ENCODE measurements around the gene IGDCC3.
"Not testable (repeated sequence)": the region's sequence is repeated elsewhere in the genome, so short reads cannot be mapped to it uniquely, and the experiment has no call there.

IGDCC3 gene

DNA sequence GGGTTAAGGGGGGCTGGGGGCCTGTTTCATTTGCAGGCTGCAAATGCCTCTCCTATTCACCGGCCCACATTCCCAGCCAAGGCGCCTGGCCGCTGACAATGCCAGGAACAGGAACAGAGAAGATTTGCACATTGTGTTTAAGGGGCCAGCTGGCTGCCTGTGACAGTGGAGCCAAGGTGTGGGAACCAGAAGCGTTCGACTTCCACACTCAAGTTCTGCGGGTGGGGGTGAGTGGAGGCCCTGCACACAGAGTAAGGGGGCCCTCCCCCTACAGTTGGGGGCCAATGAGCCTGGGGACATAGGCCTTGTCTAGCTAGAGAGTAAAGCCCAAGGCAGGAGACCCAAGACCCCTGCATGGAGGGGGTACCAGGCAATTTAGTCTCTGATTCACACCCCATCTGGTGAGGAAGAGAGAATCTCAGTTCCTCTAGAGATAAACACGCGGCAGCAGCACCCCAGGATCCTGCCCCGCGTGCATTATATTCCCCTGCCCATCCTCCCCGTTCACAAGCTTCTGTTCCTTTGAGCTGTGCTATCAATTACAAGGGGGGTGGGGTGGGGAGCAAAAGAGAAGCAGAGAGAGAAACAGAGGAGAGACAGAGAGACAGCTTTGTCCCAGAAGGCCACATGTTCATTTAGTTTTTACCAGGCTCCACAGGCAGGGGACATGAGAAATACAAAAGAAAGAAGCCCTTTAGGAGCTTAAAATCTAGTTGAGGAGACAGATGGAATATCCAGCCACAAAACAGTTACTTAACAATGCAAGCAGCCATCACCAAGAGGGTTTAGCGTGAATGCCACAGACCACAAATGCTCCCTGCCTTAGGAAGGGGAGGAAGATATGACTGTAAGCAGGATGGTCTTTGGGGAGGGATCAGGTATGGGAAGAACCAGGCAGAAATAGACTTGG lies 9.2 kb downstream of the IGDCC3 start:
- DNase-seq, result no peak

DNA sequence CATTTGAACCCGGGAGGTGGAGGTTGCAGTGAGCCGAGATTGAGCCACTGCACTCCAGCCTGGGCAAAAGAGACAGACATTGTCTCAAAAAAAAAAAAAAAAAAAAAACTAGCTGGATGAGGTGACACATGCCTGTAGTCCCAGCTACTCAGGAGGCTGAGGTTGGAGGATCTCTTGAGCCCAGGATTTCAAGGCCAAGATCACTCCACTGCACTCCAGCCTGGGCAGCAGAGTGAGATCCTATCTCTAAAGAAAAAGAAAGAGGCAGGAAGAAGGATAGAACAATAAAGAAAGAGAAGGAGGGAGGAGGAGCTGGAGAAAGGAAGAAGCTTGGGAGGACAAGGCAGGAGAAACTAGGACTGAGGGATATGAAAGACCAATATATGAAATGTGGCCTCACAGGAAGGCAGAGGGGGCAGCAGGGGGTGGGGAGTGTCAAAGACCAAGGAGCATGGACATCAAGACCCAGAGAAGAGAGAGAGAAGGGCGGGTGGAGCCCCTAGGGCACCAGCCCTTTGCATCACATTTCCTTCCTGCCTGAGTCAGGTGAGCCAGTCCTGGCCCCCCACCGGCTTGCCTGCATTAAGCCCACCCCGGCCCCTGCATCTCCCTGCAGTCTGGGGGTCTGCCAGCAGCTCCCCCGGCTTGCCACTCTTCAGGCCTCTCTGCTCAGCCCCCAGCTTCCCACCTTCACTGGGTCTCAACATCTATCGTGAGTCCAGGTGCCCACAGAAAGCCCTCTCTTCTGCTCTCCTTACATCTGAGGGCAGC lies 11.5 kb downstream of the IGDCC3 start:
- DNase-seq, result no peak

DNA sequence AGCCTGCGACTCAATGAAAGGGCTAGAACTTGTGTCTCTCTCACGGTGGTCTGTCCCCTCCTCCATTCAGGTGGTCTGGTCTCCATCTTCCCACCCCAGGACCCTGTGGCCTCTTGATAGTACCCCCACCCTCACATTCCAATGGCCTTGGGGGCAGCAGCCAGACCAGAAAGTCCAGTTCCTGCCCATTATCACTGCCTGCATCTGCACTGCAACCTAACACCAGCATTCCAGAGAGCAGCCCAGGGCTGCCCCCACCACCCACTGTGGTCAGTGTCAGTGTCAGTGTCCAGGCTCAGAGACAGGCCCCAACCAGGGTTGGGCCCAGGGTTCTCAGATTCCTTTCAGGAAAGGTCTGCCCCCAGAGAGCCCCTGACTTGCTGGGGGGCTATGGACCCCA lies 12.6 kb downstream of the IGDCC3 start:
- no peak for DNase-seq

DNA sequence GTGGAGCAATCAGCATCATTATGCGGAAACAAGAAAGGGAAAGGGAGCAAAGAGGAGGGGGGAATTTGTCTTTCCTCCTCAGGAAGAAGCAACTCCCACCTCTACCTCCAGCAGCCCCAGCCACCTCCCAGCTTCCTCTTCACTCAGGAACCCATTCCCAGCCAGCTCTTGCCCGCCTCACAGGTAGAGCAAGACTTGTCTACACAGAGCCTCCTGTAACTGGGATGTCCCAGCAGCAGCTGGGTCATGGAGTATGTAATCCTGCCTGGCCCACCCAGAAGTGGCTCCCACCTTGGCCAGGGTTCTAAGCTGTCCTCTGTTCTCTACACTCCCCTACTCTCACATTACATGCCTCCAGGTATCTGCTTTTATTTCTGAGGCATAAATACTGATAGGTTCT lies 14.0 kb downstream of the IGDCC3 start:
- no peak for DNase-seq

DNA sequence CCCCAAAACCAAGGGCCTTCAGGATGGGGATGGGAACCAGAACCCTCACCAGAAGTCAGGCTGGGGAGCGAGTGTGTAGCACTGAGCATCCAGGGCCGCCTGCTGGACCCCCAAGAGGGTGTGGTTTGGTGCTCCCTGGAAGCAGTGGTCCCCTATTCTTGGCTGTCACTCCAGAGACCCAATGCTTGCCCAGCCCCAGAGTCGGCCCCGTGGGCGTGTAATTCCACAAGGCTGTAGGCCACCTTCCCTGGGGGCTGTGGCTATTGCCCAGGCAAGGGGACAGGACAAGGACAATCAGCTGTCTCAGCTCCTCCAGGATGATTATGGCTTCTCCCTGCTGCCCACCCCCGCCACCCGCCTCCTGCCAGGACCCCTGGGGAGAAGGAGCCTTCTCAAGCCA lies 14.5 kb downstream of the IGDCC3 start:
- no peak for DNase-seq

DNA sequence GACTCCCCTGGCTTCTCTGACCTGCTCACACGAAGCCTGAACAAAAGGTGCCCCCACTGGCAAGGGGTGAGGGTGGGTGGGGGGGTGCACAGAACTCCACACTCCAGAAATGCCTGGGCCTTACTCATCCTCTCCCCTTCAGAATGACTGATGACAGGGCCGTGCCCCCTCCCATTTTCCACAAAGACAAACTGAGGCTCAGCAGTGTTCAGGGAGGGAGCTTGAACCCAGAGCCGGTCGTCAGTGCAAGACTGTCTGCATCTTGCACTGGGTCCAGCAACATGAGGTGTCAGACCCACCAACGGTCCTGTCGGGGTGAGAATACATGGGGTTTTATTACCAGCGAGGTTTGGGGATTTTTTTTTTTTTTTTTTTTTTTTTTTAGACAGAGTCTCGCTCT lies 15.3 kb downstream of the IGDCC3 start:
- no peak for DNase-seq

DNA sequence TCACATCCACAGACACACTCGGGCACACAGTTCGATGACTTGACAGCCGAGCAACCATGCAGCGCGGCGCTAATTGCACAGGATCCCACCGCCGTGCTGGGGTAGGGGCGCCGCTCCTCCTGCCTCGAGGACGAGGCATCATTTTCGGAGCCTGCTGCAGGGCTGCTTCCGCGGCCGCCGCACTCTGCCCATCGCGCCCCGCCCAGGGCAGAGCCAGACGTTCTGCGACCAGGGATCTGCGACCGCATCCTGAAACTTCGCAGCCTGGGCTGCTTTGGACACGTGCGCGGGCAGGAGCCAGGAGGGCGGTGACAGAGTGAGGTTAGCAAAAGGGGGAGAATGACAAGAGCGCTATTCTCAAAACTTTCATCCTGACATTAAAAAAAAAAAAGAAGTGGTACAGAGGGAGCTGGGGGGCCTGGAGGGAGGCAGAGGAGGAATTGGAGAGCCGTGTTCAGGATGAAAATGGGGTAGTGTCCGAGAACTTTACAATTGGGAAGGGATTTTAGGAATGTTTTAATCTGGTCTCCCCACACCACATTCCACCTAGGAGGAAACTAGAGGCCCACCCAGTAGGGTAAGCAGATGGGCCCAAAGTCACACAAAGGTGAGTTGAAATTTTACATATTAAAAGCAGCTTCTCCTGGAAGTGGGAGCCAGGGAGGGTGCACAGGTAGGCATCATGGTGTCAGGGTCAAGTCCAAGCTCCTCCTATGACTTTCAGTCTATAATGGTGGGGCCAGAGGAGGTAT lies 15.9 kb downstream of the IGDCC3 start:
- DNase-seq, result no peak

DNA sequence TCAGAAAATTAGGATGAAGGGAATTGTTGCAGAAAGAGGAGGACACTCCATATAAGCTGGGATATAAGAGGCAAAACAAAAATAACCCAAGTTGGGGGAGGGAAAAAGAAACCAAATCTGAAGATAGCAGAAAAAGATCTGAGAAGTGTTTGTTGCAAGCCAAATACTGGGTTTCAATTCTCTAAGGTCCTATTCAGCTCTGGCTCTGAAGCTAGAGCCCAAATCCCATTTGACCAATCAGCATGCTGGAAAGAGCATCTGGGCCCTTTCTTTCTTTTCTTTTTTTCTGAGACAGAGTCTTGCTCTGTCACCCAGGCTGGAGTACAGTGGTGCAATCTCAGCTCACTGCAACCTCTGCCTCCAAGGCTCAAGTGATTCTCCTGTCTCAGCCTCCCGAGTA lies 17.3 kb downstream of the IGDCC3 start:
- DNase-seq, result no peak

DNA sequence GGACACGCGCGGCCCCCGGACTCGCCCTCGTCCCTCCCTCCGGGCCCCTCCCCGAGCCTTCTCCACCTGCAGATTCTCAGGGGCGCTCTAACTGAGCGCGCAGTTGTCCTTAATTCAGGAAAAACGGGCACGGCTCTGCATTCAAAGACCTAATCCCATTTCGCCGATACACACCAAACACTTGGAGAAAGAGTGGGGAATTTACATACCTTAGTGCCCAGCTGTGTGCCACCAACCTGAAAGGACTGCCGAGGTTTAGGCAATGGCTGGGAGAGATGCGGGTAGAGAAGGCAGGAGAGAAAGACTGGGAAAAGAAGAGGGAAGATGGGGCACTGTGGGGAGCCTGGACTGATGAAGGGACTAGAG lies 21.8 kb downstream of the IGDCC3 start:
- DNase-seq, result no peak

DNA sequence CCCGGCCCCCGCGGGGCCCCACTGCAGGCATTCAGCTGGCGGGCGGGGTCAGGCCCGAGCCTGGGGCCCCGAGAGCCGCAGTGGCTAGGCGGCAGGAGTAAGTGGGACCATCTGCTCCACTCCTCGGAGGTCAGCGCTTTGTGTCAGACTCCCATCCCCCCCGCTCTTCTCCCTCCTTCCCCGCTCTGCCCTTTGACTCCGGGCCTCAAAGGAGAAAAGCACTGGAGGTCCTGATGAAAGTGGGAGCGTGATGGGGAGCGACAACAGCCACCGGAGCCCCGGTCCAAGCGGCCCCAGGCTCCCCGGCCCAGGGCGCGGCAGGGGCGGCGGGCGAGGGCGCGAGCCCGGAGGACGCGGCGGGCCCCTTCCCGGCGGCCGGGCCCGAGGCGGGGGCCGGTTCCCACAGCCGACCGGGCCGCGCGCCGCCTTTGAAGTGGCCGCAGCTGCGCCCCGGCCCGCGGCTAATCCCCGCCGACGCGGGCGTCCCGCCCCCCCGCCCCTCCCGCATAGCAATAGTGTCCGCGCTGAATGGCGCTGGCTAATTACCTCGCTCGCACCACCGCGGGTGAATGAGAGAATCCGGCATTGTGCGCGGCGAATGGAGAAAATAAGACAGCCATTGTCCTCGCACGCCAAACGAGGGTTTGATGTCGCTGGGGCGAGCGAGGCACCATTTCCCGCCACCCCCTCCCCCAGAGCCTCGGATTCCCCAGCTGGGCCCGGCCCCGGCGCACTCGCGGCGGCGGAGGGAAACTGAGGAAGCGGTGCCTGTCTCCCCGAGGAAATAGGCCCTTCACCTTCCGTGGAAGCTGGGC lies 22.4 kb downstream of the IGDCC3 start:
- DNase-seq, result no peak

DNA sequence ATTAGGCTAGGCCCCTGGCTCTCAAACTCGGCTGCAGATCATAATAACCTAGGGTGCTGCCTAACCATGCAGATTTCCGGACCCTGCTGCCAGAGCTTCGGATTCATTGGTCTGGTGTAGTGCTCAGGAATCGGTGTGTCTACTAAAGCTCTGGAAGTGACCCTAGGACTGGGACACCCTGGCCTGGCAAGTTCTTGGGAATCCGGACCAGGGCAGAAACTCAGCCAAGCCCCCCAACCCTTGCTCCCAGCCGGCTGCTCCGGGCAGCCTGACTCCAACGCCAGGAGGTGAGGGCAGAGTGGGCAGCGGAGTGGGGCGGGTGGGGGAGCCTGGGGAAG lies 23.0 kb downstream of the IGDCC3 start:
- DNase-seq, result no peak

DNA sequence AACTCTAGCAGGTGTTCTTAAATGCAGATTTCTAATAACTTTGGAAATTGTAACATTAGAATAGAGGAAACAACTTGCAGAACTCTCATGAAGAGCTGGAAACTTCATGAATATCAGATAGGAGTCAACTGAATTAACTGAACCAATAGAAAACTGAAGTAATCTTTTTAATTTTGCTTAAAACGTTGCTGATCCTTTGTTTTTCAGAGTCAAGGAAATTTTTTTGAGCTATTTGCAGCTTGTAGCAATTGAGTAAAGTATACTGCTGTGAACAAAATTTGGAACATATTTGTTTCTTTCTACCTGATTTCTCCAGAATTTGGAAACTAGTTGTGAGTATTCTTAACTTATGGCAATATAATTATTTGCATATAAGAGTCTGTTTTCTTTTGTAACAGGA lies 25.8 kb downstream of the IGDCC3 start:
- not testable (repeated sequence) for DNase-seq

DNA sequence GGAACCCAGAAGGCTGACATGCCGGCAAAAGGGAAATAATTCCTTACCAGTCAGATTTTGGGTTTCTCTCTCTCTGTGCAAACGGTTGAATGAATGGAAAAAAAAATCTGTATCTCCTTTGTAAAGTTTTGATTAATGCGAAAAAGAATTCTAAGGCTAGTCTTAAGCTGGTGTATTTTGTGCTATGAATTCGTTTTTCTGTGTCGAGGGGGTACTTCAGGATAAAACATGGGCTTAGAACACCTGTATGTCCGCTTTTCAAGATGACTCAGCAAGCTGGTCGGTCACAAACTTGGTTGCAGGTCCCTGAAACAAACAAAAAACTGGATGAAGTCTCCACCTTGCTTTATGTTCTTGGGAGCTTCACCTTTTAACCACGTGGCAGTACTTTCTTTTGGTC lies 28.5 kb downstream of the IGDCC3 start:
- DNase-seq, result no peak

DNA sequence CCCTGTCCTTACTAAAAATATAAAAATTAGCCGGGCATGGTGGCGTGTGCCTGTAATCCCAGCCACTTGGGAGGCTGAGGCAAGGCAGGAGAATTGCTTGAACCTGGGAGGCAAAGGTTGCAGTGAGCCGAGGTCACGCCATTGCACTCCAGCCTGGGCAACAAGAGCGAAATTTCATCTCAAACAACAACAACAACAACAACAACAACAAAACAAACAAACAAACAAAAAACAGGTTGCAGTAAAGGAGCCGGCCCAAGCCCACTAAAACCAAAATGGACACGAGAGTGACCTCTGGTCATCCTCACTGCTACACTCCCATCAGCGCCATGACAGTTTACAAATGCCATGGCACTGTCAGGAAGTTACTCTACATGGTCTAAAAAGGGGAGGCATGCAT lies 30.0 kb downstream of the IGDCC3 start:
- not testable (repeated sequence) for DNase-seq

DNA sequence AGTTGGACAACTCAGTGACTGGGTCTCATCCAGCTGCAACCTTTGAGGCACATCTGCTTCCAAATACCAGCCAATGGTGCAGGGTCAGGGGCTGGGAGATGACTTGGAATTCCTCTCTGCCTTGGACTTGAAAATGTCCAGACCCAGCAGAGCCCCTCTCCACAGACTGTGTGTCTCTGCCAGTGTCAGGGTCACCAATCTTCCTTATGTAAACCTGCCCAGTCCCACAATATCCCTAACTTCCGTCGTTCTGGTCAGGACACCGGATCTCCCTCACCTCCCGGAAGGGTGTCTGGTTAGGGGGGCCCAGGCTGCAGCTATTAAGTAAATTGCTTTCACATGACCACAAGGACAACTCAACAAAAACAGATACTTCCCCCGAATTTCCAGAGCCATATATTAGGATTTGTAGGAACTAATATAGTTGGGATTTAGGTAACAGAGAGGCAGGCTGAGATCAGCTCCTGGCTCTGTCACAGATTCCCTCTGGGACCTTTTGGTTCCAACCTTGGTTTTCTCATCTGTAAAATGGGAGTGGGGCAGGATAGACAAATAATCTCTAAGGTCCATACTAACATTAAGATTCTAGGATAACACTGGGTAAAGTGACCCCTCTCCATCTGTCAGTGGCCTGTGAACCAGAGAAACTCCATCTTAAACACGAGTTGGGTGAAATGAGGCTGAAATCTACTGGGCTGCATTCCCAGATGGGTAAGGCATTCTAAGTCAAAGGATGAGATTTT lies 30.8 kb downstream of the IGDCC3 start:
- no peak for DNase-seq

DNA sequence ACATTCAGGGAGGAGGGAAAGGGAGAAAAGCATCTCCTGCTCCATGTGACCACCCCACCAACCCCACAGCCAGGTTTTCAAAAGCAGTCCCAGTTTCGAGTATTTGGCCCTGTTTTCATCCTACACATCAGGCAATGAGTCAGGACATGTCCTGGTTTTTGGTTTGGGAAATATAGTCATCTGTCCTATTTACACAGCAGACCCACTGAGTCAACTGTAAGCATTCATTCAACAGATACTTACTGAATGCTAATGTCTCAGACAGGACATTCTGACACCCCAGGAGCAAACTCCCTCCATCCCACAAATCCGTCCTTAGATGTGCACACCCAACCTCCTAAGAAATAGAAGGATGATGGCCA lies 32.9 kb downstream of the IGDCC3 start:
- no peak for DNase-seq

DNA sequence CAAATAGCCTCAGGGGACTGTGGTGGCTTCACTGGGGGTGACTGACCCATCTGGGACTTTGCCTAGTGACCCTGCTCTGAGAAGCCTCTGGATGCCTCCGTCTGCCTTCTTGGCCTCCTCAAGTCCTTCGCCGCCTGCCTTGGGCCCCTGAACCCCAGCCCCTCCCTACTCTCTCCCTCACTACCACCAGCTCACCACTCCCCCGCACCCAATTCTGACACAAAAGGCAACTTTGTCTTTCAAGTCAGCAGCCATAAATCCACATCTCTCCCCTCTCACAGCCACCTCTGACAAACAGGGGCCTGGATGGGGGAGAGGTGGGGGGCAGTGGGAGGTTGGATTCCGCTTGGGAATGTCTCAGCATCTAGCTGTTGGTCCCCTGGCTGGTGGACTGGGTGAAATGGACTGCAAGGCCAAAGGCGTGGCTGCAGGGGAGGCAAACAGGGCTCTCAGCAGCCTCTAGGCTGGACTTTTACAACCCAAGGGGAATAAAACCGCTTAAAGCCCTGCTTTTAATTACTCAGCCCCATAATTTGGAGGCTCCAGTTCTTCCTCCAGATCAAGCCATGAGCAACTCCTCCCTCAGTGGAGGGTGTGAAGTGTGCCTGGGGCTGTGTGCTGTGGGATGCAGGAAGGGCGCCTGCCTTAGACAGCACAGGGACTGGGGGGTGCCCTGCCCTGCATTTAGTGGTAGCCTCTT lies 33.4 kb downstream of the IGDCC3 start:
- DNase-seq, result no peak

DNA sequence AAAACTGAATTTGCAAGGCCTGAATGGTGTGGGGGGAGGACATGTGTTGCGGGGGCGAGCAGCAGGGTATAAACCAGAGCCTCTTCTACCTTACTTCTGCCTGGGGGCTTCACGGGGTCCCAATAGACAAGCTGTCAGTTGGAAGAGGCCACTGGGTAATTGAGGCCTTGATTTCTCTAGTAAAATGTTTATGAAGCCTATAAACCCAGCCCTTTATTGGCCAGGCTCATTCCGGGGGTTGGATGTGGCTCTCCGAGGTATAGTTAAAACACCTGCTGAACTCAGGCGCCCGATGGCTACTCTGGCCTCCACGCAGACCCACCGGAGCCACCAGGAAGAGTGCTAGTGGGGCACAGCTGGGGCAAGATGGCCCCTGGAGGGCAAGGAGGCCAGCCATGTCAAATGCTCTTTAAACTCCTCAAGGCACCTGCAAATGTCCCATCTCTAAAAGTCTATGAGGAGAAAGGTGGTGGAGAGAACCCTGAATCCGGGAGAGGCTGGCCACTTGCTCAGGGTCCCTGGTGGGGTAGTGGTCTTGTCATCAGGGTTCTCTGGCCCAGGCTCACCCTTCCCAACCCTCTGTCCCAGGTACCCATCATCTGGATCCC lies 34.3 kb downstream of the IGDCC3 start:
- no peak for DNase-seq

DNA sequence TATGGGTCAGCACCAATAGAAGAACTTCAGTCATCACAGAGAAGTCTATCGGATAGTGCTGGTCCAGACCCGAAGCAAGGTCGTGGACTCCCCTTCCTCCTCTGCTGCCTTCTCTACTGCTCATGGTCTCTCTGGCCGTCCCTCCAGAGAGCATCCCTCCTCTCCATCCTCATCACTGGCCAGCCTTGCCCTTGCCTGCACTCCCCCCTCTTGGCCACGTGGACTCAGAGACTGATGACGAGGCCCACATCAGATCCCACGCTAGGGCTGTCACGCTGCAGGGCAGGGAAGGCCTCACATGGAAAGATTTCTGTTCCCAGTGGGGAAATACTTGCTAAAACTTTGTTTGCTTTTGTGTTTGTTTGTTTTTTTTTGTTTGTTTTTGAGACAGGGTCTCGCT lies 35.3 kb downstream of the IGDCC3 start:
- DNase-seq, result no peak

DNA sequence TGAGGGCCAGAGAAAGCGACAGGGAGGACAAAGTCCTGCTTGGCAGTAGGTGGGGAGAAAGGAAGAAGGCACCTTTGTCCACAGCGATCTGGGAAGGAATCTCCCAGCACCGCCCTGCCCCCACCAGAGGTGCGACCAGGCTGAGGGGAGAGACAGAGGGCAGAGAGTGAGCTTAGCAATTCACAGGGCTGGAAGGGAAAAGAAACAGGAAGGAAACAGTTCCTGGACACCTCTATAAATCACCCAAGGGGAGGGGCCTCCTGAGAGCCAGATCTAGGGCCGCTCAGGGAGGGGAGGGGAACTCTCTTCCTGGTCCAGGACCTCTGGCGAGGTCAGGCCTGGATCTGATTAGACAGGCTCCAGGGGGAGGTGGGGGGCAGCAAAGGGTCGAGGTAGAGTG lies 37.9 kb downstream of the IGDCC3 start:
- no peak for DNase-seq

DNA sequence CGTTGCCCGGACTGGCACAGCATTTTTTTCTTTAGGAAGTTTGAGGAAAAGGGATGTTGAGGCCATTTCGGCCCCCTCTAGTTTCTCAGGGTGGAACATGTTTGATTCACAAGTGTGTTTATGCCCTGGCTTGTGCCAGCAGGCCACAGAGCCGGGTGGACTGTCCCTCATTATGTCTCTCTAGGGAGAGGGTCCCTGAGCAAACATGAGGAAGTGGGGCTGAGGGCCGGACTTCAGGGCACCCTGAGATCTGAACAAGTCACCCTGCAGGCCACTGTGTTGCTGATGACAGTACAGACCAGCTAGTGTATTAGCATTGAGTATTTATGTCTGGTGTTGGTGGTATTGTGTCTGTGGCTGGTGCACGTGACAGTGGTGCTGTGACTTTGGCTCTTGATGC lies 38.4 kb downstream of the IGDCC3 start:
- no peak for DNase-seq
